AG10803 (cell line): Measurements from ENCODE around the gene TRIM24.

Experiments used
- DNase-seq: peaks from one replicate; pipeline ENCODE4 v3.0.0; 2010; ENCODE audit warnings: low read depth
- H3K4me3 ChIP-seq: 2 replicates; pipeline ENCODE4 v1.5.1; 2011; ENCODE audit warnings: mild to moderate bottlenecking, low read length, control low read depth
- TF ChIP-seq, protein P1 (sequence below): conservative IDR thresholded peaks from 2 replicates; pipeline ENCODE4 v1.5.1; 2011; ENCODE audit warnings: mild to moderate bottlenecking, low read length, control low read depth, inconsistent platforms

Gene TRIM24

GRCh38 chr7:138513344-138513871 lies 53.3 kb downstream of the TRIM24 start:
- TF ChIP-seq, protein P1, sequence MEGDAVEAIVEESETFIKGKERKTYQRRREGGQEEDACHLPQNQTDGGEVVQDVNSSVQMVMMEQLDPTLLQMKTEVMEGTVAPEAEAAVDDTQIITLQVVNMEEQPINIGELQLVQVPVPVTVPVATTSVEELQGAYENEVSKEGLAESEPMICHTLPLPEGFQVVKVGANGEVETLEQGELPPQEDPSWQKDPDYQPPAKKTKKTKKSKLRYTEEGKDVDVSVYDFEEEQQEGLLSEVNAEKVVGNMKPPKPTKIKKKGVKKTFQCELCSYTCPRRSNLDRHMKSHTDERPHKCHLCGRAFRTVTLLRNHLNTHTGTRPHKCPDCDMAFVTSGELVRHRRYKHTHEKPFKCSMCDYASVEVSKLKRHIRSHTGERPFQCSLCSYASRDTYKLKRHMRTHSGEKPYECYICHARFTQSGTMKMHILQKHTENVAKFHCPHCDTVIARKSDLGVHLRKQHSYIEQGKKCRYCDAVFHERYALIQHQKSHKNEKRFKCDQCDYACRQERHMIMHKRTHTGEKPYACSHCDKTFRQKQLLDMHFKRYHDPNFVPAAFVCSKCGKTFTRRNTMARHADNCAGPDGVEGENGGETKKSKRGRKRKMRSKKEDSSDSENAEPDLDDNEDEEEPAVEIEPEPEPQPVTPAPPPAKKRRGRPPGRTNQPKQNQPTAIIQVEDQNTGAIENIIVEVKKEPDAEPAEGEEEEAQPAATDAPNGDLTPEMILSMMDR, result no peak
- DNase-seq, result no peak
- no peak overlapping the region for H3K4me3 ChIP-seq

GRCh38 chr7:138514044-138514443 lies 54.0 kb downstream of the TRIM24 start:
- TF ChIP-seq, protein P1, result no peak
- no peak overlapping the region for H3K4me3 ChIP-seq
- DNase-seq, result no peak

DNA sequence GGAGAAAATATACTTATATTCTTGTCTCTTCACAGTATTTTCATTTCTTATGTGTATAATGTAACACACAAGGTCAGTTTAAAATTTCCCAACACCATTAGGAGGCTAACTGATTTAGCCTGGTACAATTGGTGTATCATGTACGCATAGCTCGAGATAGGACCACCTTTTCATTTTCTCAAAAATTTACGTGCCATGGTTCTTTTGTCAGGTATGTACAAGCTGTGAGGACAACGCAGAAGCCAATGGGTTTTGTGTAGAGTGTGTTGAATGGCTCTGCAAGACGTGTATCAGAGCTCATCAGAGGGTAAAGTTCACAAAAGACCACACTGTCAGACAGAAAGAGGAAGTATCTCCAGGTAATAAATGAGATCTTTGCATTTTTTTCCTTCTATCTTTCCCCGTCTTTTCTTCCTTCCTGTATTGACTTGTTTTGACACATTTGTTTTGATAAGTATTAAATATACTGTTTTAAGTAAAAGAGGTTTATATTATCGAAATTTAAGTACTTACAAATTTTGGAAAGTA lies 55.0 kb downstream of the TRIM24 start:
- TF ChIP-seq, protein P1, result no peak
- no peak overlapping the region for H3K4me3 ChIP-seq
- no peak for DNase-seq

DNA sequence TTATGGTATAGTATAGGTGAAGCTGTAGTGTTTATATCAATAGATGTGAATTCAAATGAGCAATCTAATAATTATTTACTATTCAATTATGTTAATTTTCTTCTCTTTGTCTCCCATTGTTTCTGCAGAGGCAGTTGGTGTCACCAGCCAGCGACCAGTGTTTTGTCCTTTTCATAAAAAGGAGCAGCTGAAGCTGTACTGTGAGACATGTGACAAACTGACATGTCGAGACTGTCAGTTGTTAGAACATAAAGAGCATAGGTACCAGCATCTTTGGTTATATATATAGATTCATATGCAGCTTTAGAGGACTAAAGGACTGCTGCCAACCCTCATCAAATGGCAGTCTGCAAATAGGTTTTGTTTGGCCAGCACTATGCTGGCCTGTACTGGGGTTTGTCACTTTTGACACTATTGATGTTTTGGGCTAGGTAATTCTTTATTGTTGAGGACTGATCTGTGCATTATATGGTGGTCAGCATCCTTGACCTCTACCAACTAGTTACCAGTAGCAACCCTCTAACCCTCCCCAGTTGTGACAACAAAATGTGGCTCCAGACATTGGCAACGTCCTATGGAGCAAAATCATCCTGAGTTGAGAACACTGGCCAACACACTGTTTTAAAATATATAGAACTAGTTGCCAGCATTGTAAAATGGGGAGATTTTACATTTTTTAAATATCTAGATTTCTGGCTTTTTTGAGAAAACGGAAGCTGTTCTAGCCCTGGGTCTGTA lies 59.2 kb downstream of the TRIM24 start:
- TF ChIP-seq, protein P1, result no peak
- DNase-seq, result no peak
- no peak overlapping the region for H3K4me3 ChIP-seq

DNA sequence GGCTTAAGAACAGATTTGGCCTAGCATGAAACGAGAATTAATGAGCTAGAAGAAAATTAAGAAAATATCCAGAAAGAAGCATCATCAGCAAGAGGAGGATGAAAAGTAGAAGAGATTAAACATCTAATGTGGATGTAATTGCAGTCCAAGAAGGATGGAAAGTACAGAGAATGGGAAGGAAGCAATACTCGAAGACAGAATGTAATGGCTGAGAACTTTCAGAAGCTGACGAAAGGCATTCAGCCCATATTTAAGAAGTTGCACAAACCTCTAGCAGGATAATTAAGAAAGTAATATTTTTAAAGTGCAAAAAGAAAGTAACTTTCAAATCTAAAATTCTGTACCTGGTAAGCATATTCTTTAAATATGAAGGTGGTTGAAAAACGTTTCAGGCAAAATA lies 60.7 kb downstream of the TRIM24 start:
- no peak overlapping the region for H3K4me3 ChIP-seq
- TF ChIP-seq, protein P1, result no peak
- no peak for DNase-seq

GRCh38 chr7:138521837-138522461 lies 61.9 kb downstream of the TRIM24 start:
- no peak overlapping the region for H3K4me3 ChIP-seq
- no peak for DNase-seq
- TF ChIP-seq, protein P1, result no peak
